GM19025 (cell line): ENCODE results near the gene POMT2.

Experiments used
- ATAC-seq: cut with Tn5 transposase; IDR thresholded peaks from one replicate; pipeline ENCODE4 v1.9.1; 2021; ENCODE audit warnings: mild to moderate bottlenecking, low read depth, moderate library complexity; ENCODE audit not compliant: unreplicated experiment

Gene POMT2

GRCh38 chr14:77245820-77246219 lies 74.9 kb downstream of the POMT2 start:
- ATAC-seq: no peak

DNA sequence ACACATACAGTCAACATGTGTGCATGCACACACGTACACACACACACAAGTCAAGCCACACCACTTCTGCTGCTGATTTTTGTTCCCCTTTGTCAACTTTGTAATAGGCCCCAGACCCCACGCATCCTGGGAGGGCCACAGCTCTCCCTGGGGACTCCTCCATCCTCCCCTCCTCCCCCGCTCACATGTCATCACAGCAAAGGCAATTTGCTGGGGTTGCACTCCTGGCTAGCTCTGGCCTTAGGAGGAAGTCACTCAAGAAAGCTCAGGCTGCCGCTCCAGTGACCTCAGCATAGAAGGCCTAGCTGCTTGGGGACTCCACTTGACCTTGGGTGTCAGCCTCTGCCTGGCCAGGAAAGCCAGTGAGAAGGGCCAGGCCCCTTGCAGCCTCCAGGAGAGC lies 76.8 kb downstream of the POMT2 start:
- ATAC-seq: no peak

- no peak for ATAC-seq
These were observed 77.9 kb downstream of the POMT2 start for GRCh38 chr14:77242752-77243151.

DNA sequence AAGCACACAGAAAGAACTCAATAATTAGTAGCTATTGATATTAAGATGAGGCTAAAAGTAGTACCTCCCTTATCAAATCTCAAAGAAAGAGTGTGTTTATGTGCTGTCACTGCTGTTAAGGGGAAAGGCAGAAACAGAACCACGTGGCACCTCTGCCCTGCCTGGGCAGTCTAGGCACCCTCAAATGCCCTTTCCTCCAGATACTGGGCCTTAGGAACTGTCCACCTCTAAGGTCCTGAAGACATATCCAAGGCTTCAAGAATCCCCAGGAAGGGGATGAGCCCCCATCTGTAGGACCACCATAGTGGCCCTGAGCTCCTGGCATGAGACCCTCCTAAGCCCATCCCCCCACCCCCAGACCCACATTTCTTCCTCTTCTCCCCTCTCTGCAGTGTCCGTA lies 78.7 kb downstream of the POMT2 start:
- ATAC-seq: no peak

DNA sequence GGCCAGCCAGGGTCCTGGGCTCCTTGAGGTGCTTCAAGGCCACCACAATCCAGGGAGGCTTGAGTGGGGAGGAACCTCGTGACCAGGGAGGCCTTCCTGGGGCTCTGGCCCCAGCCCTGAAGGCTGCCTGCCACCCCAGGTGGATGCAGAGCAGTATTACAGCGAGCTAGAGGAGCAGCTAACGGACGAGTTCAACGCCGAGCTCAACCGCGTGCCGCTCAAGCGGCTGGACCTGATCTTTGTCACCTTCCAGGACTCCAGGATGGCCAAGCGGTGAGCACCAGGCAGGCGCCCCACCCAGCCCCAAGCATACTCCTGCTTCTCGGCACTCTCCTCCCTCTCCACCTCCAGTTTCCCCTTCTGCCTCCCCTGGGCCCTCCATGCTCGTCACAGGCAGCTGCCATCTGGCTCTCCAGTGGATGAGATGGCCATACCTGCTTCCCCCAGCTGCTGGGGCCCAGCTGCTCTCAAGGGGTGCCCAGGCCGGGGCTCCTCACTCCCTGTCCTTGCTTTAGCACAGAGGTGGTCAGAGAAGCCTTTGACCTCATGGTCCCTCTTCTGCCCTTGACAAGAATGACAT lies 80.3 kb downstream of the POMT2 start:
- ATAC-seq: no peak

GRCh38 chr14:77239412-77239811 lies 81.3 kb downstream of the POMT2 start:
- ATAC-seq: no peak

DNA sequence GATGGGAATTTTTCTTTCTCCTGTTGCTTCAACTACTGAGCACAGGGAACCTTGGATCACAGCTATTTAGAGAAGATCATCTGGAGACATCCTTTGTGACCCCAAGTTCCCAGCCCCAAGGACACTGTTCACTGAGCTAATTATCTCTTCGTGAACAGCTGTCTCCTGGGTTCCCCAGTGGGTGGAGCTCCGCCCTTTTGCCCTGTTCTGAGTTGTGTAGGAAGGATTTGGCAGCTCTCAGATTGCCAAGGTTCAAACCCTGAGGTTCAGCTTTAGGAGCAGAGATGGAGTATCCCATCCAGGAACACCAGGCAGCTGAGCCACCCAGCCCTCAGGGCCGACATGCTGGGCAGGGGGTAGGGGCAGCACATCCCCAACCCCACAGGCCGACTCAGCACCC lies 81.7 kb downstream of the POMT2 start:
- no peak for ATAC-seq

DNA sequence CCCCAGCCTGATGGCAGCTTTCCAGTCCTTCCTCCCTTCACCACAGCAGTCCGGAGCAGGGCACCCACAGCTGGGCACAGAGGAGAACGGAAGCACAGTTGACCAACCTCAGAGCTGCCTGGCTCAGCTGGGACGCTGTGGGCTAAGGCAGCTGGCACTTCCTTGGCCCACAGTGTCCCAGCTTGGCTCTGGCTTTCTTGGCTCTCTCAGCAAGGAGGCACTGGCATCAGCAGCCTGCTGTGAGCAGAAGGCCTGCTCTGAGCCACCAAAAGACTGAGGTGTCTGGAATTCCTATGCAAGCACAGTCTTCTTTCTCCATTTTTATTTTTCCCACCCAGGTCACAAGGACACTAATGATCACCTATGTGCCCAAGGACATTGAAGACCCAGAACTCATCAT lies 82.3 kb downstream of the POMT2 start:
- ATAC-seq: no peak

DNA sequence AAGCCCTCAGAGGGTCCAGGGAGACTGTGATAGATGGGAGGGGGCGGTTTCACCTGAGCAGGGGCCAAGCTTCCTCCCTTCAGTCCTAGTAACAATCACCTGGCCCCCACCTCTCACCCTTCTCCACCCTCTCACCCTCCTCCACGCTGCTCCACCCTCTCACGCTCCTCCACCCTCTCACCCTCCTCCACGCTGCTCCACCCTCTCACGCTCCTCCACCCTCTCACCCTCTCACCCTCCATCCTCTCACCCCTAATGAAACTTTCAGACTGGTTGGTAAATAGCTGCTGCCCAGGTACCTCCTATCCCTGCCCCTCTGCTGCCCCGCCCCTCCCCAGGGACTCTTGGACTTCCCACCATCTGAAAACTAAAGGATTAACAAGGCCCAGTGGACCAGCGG lies 83.9 kb downstream of the POMT2 start:
- ATAC-seq: no peak

DNA sequence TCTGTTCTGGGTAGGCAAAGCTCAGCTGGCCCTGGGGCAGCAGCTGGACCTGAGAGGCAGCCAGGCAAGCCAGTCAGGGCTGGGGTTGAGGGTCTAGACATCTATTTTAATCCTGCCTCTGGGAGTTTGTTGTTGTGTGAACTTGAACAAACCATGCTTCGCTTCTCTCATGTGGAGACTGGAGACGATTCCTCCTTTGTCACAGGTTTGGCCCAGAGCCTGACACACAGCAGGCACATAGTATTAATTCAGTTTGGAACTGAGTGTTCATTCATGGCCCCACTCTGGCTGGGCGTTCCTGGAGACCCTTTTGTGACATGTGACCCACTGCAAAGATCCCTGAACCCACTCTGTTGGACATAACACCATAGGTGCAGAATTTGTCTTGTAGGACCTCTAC lies 89.0 kb downstream of the POMT2 start:
- ATAC-seq: no peak

GRCh38 chr14:77230914-77231313 lies 89.8 kb downstream of the POMT2 start:
- ATAC-seq: no peak

DNA sequence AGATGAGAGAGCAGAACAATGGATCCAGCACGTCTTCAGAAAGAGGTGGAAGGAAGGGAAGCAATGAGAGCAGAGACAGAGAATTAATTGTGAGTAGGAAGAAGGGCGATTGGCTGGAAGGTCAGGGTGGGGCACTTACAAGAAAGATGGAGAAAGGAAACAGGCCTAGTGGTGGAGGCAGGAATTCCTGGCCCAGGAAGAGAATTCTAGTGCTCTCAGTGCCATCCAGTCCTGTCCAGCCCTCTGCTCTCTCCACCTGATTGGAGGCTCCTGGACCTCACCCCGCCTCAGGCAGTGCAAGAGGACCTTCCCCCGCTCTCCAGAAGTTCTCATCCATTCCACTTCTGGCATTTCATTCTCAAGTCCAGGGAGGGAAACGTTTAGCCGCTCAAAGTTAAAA lies 92.6 kb downstream of the POMT2 start:
- ATAC-seq: no peak

DNA sequence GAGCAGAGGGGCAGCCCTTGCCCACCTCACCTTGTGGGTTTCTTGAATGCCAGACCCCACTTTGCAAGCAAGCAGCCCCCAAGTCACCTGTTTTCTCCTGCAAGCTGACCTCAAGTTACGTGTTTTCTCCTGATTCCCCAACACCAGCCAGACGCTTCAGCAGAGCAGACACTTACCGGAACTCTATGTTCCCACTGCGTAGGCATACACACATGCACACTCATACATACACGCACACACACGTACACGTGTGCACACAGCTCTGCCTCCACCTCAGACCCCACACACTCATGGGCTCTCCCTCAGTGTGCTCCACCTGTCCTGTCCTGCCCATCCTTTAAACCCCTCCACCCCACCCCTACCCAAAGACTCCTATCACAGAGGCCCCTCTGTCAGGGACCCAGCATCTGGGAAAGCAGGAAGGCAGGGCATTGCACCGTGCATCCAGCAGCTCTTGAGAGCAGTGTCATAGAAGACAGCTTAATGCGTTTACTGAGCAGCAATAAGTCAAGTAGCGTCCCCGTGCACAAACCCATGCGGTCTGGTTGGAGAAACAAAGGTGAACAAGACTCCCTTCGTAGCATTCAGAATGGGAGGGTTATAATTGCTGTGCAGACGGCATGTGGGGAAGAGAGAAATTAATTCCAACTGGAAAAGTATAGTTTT lies 94.7 kb downstream of the POMT2 start:
- no peak for ATAC-seq

- ATAC-seq: no peak
These were observed 95.4 kb downstream of the POMT2 start for GRCh38 chr14:77225254-77225653.
